B cell (primary cell): Measurements from ENCODE around the gene SPSB3. TPM values are rescaled to one million over a fixed set of nuclear protein-coding genes. Genes with fewer than 3 reads are reported as not detected.
"Not testable (repeated sequence)": the region's sequence is repeated elsewhere in the genome, so short reads cannot be mapped to it uniquely, and the experiment has no call there.

ENCODE experiments used
- ATAC-seq: fragments of 200-7000 bp; cut with Tn5 transposase; one replicate; pipeline ENCODE4 v1.10.0; 2021; ENCODE audit warnings: low read depth, mild to moderate bottlenecking, moderate number of reproducible peaks, moderate library complexity
- CTCF ChIA-PET: fragments of 350-600 bp; sonication (Branson Sonifier 250); formaldehyde crosslinking; loops from one replicate; lab custom pipeline; 2021; ENCODE audit warnings: antibody characterized with exemption, inconsistent platforms; lab: Charles Lee
- POLR2A ChIA-PET: fragments of 350-600 bp; sonication (Branson Sonifier 250); formaldehyde crosslinking; loops from one replicate; lab custom pipeline; 2021; ENCODE audit warnings: antibody characterized with exemption; lab: Charles Lee
- DNase-seq: peaks from one replicate; pipeline ENCODE4 v3.0.0; 2013
- H2AFZ ChIP-seq: 2 replicates; pipeline ENCODE4 v1.6.1; 2012; ENCODE audit warnings: mild to moderate bottlenecking, low read depth, low read length; ENCODE audit not compliant: insufficient read depth, poor library complexity, severe bottlenecking
- H3K27ac ChIP-seq, 2 donors: 1 replicate in 1 of 2; 2 replicates in 1 of 2; pipeline ENCODE4 v1.5.1; 2012 to 2013; ENCODE audit warnings: low read length in 2 of 2, mild to moderate bottlenecking in 2 of 2, moderate library complexity in 1 of 2
- H3K27me3 ChIP-seq, 4 experiments: fragments of 200-600 bp in 1 of 4; sonication (generic) in 1 of 4; replicated peaks in 1 of 4; 1 replicate in 2 of 4; 2 replicates in 2 of 4; pipeline versions ENCODE4 v1.6.1 to v1.7.0; 2013 to 2016; ENCODE audit warnings: low read length in 3 of 4, mild to moderate bottlenecking in 2 of 4, mixed read lengths in 1 of 4, moderate library complexity in 1 of 4; ENCODE audit not compliant: insufficient read depth in 4 of 4, control insufficient read depth in 3 of 4; ENCODE audit errors: control extremely low read depth in 1 of 4
- H3K36me3 ChIP-seq, 2 experiments: replicated peaks in 1 of 2; 1 replicate in 1 of 2; 2 replicates in 1 of 2; pipeline versions ENCODE4 v1.6.1 to v1.7.1; 2013; ENCODE audit warnings: low read length in 1 of 2; ENCODE audit not compliant: insufficient read depth in 2 of 2, control insufficient read depth in 1 of 2; ENCODE audit errors: control extremely low read depth in 1 of 2, extremely low read depth in 1 of 2
- H3K4me1 ChIP-seq, 2 donors: fragments of 200-600 bp in 1 of 2; sonication (generic) in 1 of 2; 1 replicate in 1 of 2; 2 replicates in 1 of 2; pipeline versions ENCODE4 v1.5.1 to v1.6.1; 2013 to 2017; ENCODE audit warnings: low read length in 2 of 2; ENCODE audit not compliant: control insufficient read depth in 2 of 2, insufficient read depth in 2 of 2
- H3K4me2 ChIP-seq: replicated peaks from 2 replicates; pipeline ENCODE3; 2012; ENCODE audit warnings: mild to moderate bottlenecking, low read depth, low read length; ENCODE audit not compliant: poor library complexity, severe bottlenecking
- H3K4me3 ChIP-seq, 5 experiments: fragments of 200-600 bp in 1 of 5; sonication (generic) in 1 of 5; 1 replicate in 3 of 5; 2 replicates in 2 of 5; pipeline versions ENCODE4 v1.5.1 to v1.7.0; 2011 to 2016; ENCODE audit warnings: low read length in 4 of 5, mild to moderate bottlenecking in 4 of 5, low read depth in 2 of 5, control low read depth in 1 of 5, moderate library complexity in 1 of 5; ENCODE audit not compliant: insufficient read depth in 1 of 5; ENCODE audit errors: control extremely low read depth in 1 of 5, extremely low read depth in 1 of 5
- H3K79me2 ChIP-seq: fragments of 200-600 bp; sonication (generic); one replicate; pipeline ENCODE4 v1.6.0; 2016; ENCODE audit warnings: low read length; ENCODE audit not compliant: control insufficient read depth, insufficient read depth
- H3K9ac ChIP-seq: fragments of 200-600 bp; sonication (generic); 2 replicates; pipeline ENCODE4 v1.6.1; 2017; ENCODE audit warnings: mild to moderate bottlenecking, low read length, moderate library complexity
- H3K9me3 ChIP-seq, 3 donors: one replicate each; pipeline versions ENCODE4 v1.6.1 to v1.7.1; 2013; ENCODE audit warnings: low read length in 2 of 3; ENCODE audit not compliant: control insufficient read depth in 2 of 3, insufficient read depth in 1 of 3; ENCODE audit errors: control extremely low read depth in 1 of 3
- H4K20me1 ChIP-seq: 2 replicates; pipeline ENCODE4 v1.6.0; 2012; ENCODE audit warnings: mild to moderate bottlenecking, low read length; ENCODE audit not compliant: insufficient read depth, control insufficient read depth, poor library complexity, severe bottlenecking
- H3K27ac Mint-ChIP-seq: one replicate; pipeline ENCODE4 v1.8.0; 2021; ENCODE audit warnings: mixed read lengths
- H3K27me3 Mint-ChIP-seq: one replicate; pipeline ENCODE4 v1.8.0; 2021; ENCODE audit warnings: mixed read lengths
- H3K4me1 Mint-ChIP-seq: one replicate; pipeline ENCODE4 v1.8.0; 2021; ENCODE audit warnings: mixed read lengths
- H3K4me3 Mint-ChIP-seq: one replicate; pipeline ENCODE4 v1.8.0; 2021; ENCODE audit warnings: mixed read lengths
- H3K9me3 Mint-ChIP-seq: one replicate; pipeline ENCODE4 v1.8.0; 2022; ENCODE audit warnings: mixed read lengths; ENCODE audit not compliant: insufficient read depth
- CTCF ChIP-seq: fragments of 200-600 bp; IDR thresholded peaks from one replicate; pipeline ENCODE4 v1.8.0; 2022; ENCODE audit warnings: antibody characterized with exemption, mild to moderate bottlenecking
- EZH2 ChIP-seq: IDR thresholded peaks from 2 replicates; pipeline ENCODE4 v1.6.1; 2012; ENCODE audit warnings: borderline replicate concordance, low read depth, mild to moderate bottlenecking, moderate library complexity, low read length; ENCODE audit not compliant: insufficient read depth, poor library complexity, severe bottlenecking
- WGBS: methylation state at CpG from one replicate; pipeline ENCODE4 v1.1.5; 2013; ENCODE audit warnings: missing lambda C conversion rate; ENCODE audit not compliant: insufficient coverage; 5-methylcytosine and 5-hydroxymethylcytosine counted together
- intact Hi-C: fragments of 100-400 bp; cut with micrococcal nuclease; formaldehyde crosslinking; loops from one replicate; pipeline ENCODE4 v1.10.0; 2022
- polyA plus RNA-seq: library from polyadenylated mRNA; depleted of rRNA; stranded (reverse); fragments of >200 nt; gene quantifications from 2 replicates; pipeline ENCODE4 v1.2.3, GENCODE V29; 2012
- total RNA-seq, 2 donors: library from RNA; stranded (reverse); fragments of 120-200 nt in 1 of 2; gene quantifications; 1 replicate in 1 of 2; 2 replicates in 1 of 2; pipeline versions ENCODE4 v1.2.3 to v1.2.4, GENCODE V29; 2013 to 2022

SPSB3 gene
- total and polyA plus RNA-seq, 2 donors (not counting 1 experiment from before 2014, with no cell fraction given), result 91.2 to 264 TPM

GRCh38 chr16:1800701-1801100 is 18.3 kb upstream of the SPSB3 start:
- peaks cover 6% of the 10 kb centered on the region for H3K9me3 Mint-ChIP-seq
- 93% methylated on average over 10 of the region's 10 CpGs for WGBS
- CTCF ChIA-PET, result no interaction called here

GRCh38 chr16:1799263-1799662 is 16.9 kb upstream of the SPSB3 start:
- H3K27me3 ChIP-seq, H3K4me1 Mint-ChIP-seq, H3K4me1 ChIP-seq, H3K27ac Mint-ChIP-seq, H2AFZ ChIP-seq, H3K9me3 Mint-ChIP-seq, H3K79me2 ChIP-seq, H3K4me3 Mint-ChIP-seq, POLR2A ChIA-PET, H3K4me2 ChIP-seq, H3K27me3 Mint-ChIP-seq, ATAC-seq, H3K9ac ChIP-seq, H3K27ac ChIP-seq, H3K4me3 ChIP-seq, H4K20me1 ChIP-seq, H3K36me3 ChIP-seq, intact Hi-C loops, CTCF ChIA-PET, DNase-seq: not testable (repeated sequence)
- 100% methylated on average over 1 of the region's 5 CpGs for WGBS
- H3K9me3 ChIP-seq, result peaks cover 0 to 35% (median 10%) of the 10 kb centered on the region in 3 donors

More at GRCh38 chr16:1800701-1801100, 18.3 kb upstream of the SPSB3 start:
- H3K9me3 ChIP-seq, result peaks cover 0 to 35% (median 10%) of the 10 kb centered on the region in 3 donors
- no peak for TF ChIP-seq CTCF
- TF ChIP-seq EZH2, result no peak
- Mint-ChIP-seq H3K4me3 (no peak overlapping the region), H3K27ac (no peak overlapping the region), H3K4me1 (no peaks in the 10 kb centered on the region), H3K27me3 (no peaks in the 10 kb centered on the region)
- intact Hi-C loops, result no loop called here
- H3K79me2 ChIP-seq, result no peaks in the 10 kb centered on the region
- no peaks in the 10 kb centered on the region for H3K4me1 ChIP-seq
- H3K36me3 ChIP-seq, result no peaks in the 10 kb centered on the region
- no peak overlapping the region for H3K4me3 ChIP-seq
- no peak overlapping the region for H3K9ac ChIP-seq
- POLR2A ChIA-PET, result no interaction called here
- H3K4me2 ChIP-seq, result no peak overlapping the region
- no peaks in the 10 kb centered on the region for H4K20me1 ChIP-seq
- H3K27ac ChIP-seq, result no peak overlapping the region
- DNase-seq, result no peak
- no peaks in the 10 kb centered on the region for H3K27me3 ChIP-seq
- H2AFZ ChIP-seq, result no peak overlapping the region
- ATAC-seq, result no peak
